Cardiac fibroblast (primary cell): ENCODE results near the gene CSH1.

Experiments
- DNase-seq, 2 donors: peaks; one replicate each; pipeline versions ENCODE4 v3.0.0 to v3.0.0-alpha.2; 2010; ENCODE audit warnings: low read depth in 2 of 2
- H3K4me3 ChIP-seq, 2 donors: replicated peaks in 1 of 2; 1 replicate in 1 of 2; 2 replicates in 1 of 2; pipeline ENCODE4 v1.5.1; 2011; ENCODE audit warnings: low read depth in 2 of 2, low read length in 2 of 2, mild to moderate bottlenecking in 2 of 2, moderate library complexity in 1 of 2
- TF ChIP-seq, protein P1 (sequence below): IDR thresholded peaks from one replicate; pipeline ENCODE4 v1.5.1; 2011; ENCODE audit warnings: low read depth, mild to moderate bottlenecking, low read length, inconsistent platforms

The CSH1 gene

DNA sequence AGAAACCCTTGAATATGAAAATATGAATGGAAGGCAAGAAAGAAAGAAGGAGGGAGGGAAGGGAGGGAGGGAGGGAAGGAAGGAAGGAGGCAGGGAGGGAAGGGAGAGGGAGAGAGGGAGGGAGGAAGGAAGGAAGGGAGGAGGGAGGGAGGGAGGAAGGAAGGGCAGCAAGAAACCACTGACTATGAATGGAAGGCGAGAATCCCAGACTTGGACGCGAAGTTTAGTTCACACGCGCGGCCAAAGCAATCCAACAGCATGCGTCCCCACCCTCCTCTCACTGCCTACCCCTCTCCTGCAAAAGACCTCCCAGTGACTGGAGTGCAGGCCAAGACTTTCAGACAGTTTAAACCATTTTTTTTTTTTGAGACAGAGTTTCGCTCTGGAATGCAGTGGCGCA, 46.0 kb downstream of the CSH1 start:
- TF ChIP-seq, protein P1, sequence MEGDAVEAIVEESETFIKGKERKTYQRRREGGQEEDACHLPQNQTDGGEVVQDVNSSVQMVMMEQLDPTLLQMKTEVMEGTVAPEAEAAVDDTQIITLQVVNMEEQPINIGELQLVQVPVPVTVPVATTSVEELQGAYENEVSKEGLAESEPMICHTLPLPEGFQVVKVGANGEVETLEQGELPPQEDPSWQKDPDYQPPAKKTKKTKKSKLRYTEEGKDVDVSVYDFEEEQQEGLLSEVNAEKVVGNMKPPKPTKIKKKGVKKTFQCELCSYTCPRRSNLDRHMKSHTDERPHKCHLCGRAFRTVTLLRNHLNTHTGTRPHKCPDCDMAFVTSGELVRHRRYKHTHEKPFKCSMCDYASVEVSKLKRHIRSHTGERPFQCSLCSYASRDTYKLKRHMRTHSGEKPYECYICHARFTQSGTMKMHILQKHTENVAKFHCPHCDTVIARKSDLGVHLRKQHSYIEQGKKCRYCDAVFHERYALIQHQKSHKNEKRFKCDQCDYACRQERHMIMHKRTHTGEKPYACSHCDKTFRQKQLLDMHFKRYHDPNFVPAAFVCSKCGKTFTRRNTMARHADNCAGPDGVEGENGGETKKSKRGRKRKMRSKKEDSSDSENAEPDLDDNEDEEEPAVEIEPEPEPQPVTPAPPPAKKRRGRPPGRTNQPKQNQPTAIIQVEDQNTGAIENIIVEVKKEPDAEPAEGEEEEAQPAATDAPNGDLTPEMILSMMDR: no peak
- H3K4me3 ChIP-seq: no peak overlapping the region
- DNase-seq: no peak

DNA sequence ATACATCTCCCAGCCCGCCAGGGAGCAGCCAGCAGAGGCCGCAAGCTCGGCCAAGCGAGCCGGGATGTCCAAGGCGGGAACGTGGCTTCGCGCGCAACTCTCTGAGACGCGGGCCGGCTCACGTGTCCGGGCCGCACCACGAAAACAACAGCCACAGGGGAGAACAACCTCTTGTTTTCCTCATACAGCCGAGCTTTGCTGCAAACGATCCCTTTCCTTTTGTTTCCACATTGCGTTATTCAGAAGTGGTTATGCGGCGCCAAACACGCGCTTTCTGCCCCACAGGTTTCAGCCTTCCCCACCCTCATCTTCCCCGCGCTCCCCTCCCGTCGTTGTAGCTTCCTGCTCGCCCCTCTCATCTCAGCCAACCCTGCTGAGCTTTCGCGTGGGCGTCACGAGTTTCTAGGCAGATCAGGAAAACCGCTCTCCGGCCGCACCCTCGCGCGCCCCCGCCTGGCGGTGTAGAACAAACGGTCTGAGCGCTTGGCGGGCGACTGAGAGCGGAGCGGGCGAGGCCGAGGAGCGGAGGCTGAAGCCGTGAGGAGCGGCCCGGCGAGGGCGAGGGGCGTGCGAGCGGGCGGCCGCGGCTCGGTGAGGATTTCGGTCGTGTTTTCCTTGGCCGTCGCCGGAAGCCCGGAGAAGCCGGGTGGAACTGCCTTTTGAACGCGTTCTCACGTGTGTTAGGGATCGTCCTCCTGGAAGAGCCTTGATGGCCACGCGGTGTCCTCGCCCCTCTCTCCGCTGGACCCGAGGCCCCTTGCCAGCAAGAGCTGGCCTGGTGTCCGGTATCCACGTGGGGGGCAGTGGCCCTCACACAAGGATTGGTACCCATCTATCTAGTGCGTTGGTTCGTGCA, 47.3 kb downstream of the CSH1 start:
- DNase-seq: peak; percentile 93 to 94
- TF ChIP-seq, protein P1: peak; percentile 64
- H3K4me3 ChIP-seq: peak overlapping the region; percentile 15 to 27

DNA sequence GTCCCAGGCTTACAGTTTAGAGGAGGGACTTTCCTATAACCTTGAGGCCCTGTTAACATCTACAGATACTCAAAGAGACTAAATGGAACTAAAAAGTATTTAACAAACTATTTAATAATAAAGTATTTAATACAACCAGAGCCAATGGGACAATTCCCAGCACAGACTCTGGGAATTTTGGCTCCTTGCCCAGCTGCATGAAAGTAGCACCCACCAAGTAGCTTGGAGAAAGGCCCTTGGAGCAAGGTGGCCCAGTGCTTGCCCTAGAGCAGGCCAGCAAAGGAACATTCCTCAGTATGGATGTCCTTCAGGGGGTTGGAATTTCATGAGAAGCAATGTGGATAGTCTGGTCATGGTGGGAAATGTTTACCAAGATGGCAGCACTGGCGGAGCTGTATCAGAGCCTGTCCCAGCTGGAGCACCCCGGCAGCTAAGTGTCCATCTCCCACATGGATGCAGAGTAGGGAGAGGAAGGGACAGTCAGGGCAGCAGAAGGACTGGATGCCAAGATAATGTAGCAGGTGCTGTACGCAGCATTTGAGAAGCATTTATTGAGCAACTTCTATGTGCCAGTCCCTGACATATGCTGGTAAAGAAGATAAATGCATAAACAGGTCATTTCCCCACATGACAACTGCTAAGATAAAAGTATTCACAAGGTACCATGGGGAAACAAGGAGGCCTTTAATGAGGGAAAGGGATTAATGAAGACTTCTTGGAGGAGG, 48.7 kb downstream of the CSH1 start:
- no peak for DNase-seq
- no peak overlapping the region for H3K4me3 ChIP-seq
- TF ChIP-seq, protein P1: no peak

DNA sequence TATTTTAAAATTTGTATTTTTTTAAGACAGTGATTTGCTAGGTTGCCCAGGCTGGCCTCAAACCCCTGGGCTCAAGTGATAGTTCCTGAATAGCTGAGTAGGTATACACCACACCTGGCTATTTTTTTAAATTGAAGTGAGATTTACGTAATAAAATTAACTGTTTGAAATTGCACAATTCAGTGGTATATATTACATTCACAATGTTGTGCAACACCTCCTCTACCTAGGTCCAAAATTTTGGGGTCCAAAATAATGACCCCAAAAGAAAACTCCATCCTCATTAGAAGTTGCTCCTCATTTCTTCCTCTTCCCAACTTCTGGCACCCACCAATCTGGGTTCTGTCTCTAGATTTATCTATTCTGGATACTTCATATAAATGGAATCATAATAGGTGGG, 50.9 kb downstream of the CSH1 start:
- no peak for DNase-seq
- no peak overlapping the region for H3K4me3 ChIP-seq
- TF ChIP-seq, protein P1: no peak
